HEK293 (cell line): ENCODE measurements around the gene SUPT3H.

Experiments used
- CTCF ChIA-PET: fragments of 350-600 bp; formaldehyde crosslinking; extraction: SDS; loops from one replicate; lab custom pipeline; 2021; ENCODE audit warnings: antibody characterized with exemption; lab: Yijun Ruan, JAX
- POLR2A ChIA-PET: fragments of 300-600 bp; formaldehyde crosslinking; extraction: SDS; loops from one replicate; lab custom pipeline; 2020; ENCODE audit warnings: antibody characterized with exemption, inconsistent platforms; lab: Yijun Ruan, JAX
- H3K27ac ChIP-seq: fragments of 200-500 bp; sonication (Bioruptor generic); 2 replicates; pipeline ENCODE4 v1.5.1; 2014; ENCODE audit warnings: low read depth, low read length, control low read depth, inconsistent platforms; ENCODE audit errors: extremely low read depth
- H3K36me3 ChIP-seq, 2 experiments: fragments of 200-500 bp in 1 of 2; sonication (Bioruptor generic) in 1 of 2; 1 replicate in 1 of 2; 2 replicates in 1 of 2; pipeline ENCODE4 v1.5.1; 2014 to 2017; ENCODE audit warnings: inconsistent platforms in 2 of 2, low read length in 2 of 2; ENCODE audit not compliant: control insufficient read depth in 2 of 2, insufficient read depth in 1 of 2
- H3K4me1 ChIP-seq: fragments of 200-500 bp; sonication (Bioruptor generic); 2 replicates; pipeline ENCODE4 v1.5.1; 2014; ENCODE audit warnings: mild to moderate bottlenecking, low read length, inconsistent platforms; ENCODE audit not compliant: control insufficient read depth, insufficient read depth
- H3K4me3 ChIP-seq: 2 replicates; pipeline ENCODE4 v1.5.1; 2011; ENCODE audit warnings: low read depth, mild to moderate bottlenecking, control low read depth, low read length, moderate library complexity
- H3K9me3 ChIP-seq: fragments of 200-500 bp; sonication (Bioruptor generic); 2 replicates; pipeline ENCODE4 v1.5.1; 2014; ENCODE audit warnings: low read depth, low read length, inconsistent platforms; ENCODE audit not compliant: control insufficient read depth, insufficient read depth
- HIC1 ChIP-seq: fragments of 450-650 bp; formaldehyde crosslinking; IDR thresholded peaks from 2 replicates; pipeline ENCODE4 v1.5.1; 2016; ENCODE audit warnings: missing biosample characterization, missing genetic modification characterization
- OSR2 ChIP-seq: fragments of 450-650 bp; formaldehyde crosslinking; IDR thresholded peaks from 2 replicates; pipeline ENCODE4 v1.5.1; 2016; ENCODE audit warnings: missing biosample characterization, missing genetic modification characterization
- OVOL3 ChIP-seq: fragments of 450-650 bp; formaldehyde crosslinking; IDR thresholded peaks from 2 replicates; pipeline ENCODE4 v1.5.1; 2016; ENCODE audit warnings: missing biosample characterization, missing genetic modification characterization
- PRDM10 ChIP-seq: fragments of 450-650 bp; formaldehyde crosslinking; IDR thresholded peaks from 2 replicates; pipeline ENCODE4 v1.5.1; 2016; ENCODE audit warnings: missing biosample characterization, missing genetic modification characterization
- PRDM6 ChIP-seq: fragments of 450-650 bp; formaldehyde crosslinking; IDR thresholded peaks from 2 replicates; pipeline ENCODE4 v1.5.1; 2017; ENCODE audit warnings: missing biosample characterization, missing genetic modification characterization
- SCRT1 ChIP-seq: fragments of 450-650 bp; formaldehyde crosslinking; IDR thresholded peaks from 2 replicates; pipeline ENCODE4 v1.5.1; 2016; ENCODE audit warnings: missing biosample characterization, missing genetic modification characterization, borderline replicate concordance
- SCRT2 ChIP-seq: fragments of 450-650 bp; formaldehyde crosslinking; IDR thresholded peaks from 2 replicates; pipeline ENCODE4 v1.5.1; 2016; ENCODE audit warnings: missing biosample characterization, missing genetic modification characterization
- ZBTB17 ChIP-seq: fragments of 450-650 bp; formaldehyde crosslinking; IDR thresholded peaks from 2 replicates; pipeline ENCODE4 v1.5.1; 2016; ENCODE audit warnings: missing biosample characterization, missing genetic modification characterization
- ZNF23 ChIP-seq: fragments of 450-650 bp; formaldehyde crosslinking; IDR thresholded peaks from 2 replicates; pipeline ENCODE4 v1.5.1; 2016; ENCODE audit warnings: missing biosample characterization, missing genetic modification characterization, borderline replicate concordance
- ZNF239 ChIP-seq: fragments of 450-650 bp; formaldehyde crosslinking; IDR thresholded peaks from 2 replicates; pipeline ENCODE4 v1.5.1; 2016; ENCODE audit warnings: missing biosample characterization, missing genetic modification characterization
- ZNF362 ChIP-seq: fragments of 450-650 bp; formaldehyde crosslinking; IDR thresholded peaks from 2 replicates; pipeline ENCODE4 v1.5.1; 2016; ENCODE audit warnings: missing biosample characterization, missing genetic modification characterization
- ZNF366 ChIP-seq: fragments of 450-650 bp; formaldehyde crosslinking; conservative IDR thresholded peaks from 2 replicates; pipeline ENCODE4 v1.5.1; 2016; ENCODE audit warnings: missing biosample characterization, missing genetic modification characterization
- ZNF530 ChIP-seq: fragments of 450-650 bp; formaldehyde crosslinking; IDR thresholded peaks from 2 replicates; pipeline ENCODE4 v1.5.1; 2016; ENCODE audit warnings: low read depth, missing biosample characterization, missing genetic modification characterization
- ZNF561 ChIP-seq: fragments of 450-650 bp; IDR thresholded peaks from 2 replicates; pipeline ENCODE4 v1.5.1; 2018; ENCODE audit warnings: missing biosample characterization, missing genetic modification characterization, borderline replicate concordance
- ZNF571 ChIP-seq: fragments of 450-650 bp; formaldehyde crosslinking; IDR thresholded peaks from 2 replicates; pipeline ENCODE4 v1.5.0; 2017; ENCODE audit warnings: missing biosample characterization, missing genetic modification characterization
- ZNF580 ChIP-seq: fragments of 450-650 bp; formaldehyde crosslinking; IDR thresholded peaks from 2 replicates; pipeline ENCODE4 v1.5.1; 2016; ENCODE audit warnings: missing biosample characterization, missing genetic modification characterization
- ZNF629 ChIP-seq: fragments of 450-650 bp; formaldehyde crosslinking; IDR thresholded peaks from 2 replicates; pipeline ENCODE4 v1.5.1; 2017; ENCODE audit warnings: missing biosample characterization, missing genetic modification characterization
- ZNF785 ChIP-seq: fragments of 450-650 bp; formaldehyde crosslinking; IDR thresholded peaks from 2 replicates; pipeline ENCODE4 v1.5.1; 2016; ENCODE audit warnings: missing biosample characterization, missing genetic modification characterization

Gene SUPT3H

GRCh38 chr6:45174045-45174444, 203.7 kb downstream of the SUPT3H start:
- Histone ChIP-seq H3K4me3 (no peak overlapping the region), H3K27ac (no peak overlapping the region), H3K9me3 (no peaks in the 10 kb centered on the region), H3K4me1 (peaks cover 9% of the 10 kb centered on the region; the same call in 1 of the 2 replicates), H3K36me3 (no peaks in the 10 kb centered on the region)
- ChIA-PET POLR2A (no interaction called here), CTCF (no interaction called here)
- no peak for TF ChIP-seq ZNF23 (tag by site-specific recombination)
- TF ChIP-seq OSR2 (tag by site-specific recombination), result peak; percentile 72
- peak; percentile 75 for TF ChIP-seq PRDM6 (tag by site-specific recombination)
- peak; percentile 92 for TF ChIP-seq SCRT2 (tag by site-specific recombination)
- TF ChIP-seq ZNF629, result peak; percentile 43
- peak; percentile 85 for TF ChIP-seq SCRT1
- TF ChIP-seq ZNF366 (tag by site-specific recombination), result no peak; the same call in 1 of the 2 replicates
- TF ChIP-seq ZBTB17, result peak; percentile 31; the same call in 1 of the 2 replicates
- no peak for TF ChIP-seq ZNF530
- TF ChIP-seq ZNF580 (tag by site-specific recombination), result 0 out of 2 replicates have a peak, but pooled peaks have one; percentile 38
- TF ChIP-seq ZNF571 (tag by site-specific recombination), result no peak
- TF ChIP-seq ZNF362, result no peak
- peak; percentile 82; the same call in 1 of the 2 replicates for TF ChIP-seq OVOL3 (tag by site-specific recombination)
- 0 out of 2 replicates have a peak, but pooled peaks have one; percentile 32 for TF ChIP-seq ZNF561
- peak; percentile 51; the same call in 1 of the 2 replicates for TF ChIP-seq PRDM10 (tag by site-specific recombination)

GRCh38 chr6:45171380-45171779, 206.4 kb downstream of the SUPT3H start:
- no peak overlapping the region for H3K27ac ChIP-seq
- H3K36me3 ChIP-seq, result no peaks in the 10 kb centered on the region
- peaks cover 9% of the 10 kb centered on the region; the same call in 1 of the 2 replicates for H3K4me1 ChIP-seq
- CTCF ChIA-PET, result no interaction called here
- no peaks in the 10 kb centered on the region for H3K9me3 ChIP-seq
- no peak for TF ChIP-seq ZNF239 (tag by site-specific recombination)
- peak; percentile 48; the same call in 1 of the 2 replicates for TF ChIP-seq ZNF362
- TF ChIP-seq HIC1 (tag by site-specific recombination), result no peak
- TF ChIP-seq ZNF785 (tag by site-specific recombination), result no peak
- POLR2A ChIA-PET, result no interaction called here
- H3K4me3 ChIP-seq, result no peak overlapping the region
